Loucy (cell line): ENCODE results near the gene RAB3GAP1.
"Not testable (repeated sequence)": the region's sequence is repeated elsewhere in the genome, so short reads cannot be mapped to it uniquely, and the experiment has no call there.

Source experiments
- H2AFZ ChIP-seq: fragments of 200-600 bp; sonication (generic); 2 replicates; pipeline ENCODE4 v1.6.0; 2016; ENCODE audit warnings: antibody characterized with exemption, mild to moderate bottlenecking, low read length, moderate library complexity
- H3F3A ChIP-seq: fragments of 200-600 bp; 2 replicates; pipeline ENCODE4 v1.6.0; 2016; ENCODE audit warnings: antibody characterized with exemption, low read depth, mild to moderate bottlenecking
- H3K27me3 ChIP-seq: fragments of 200-600 bp; sonication (generic); 2 replicates; pipeline ENCODE4 v1.6.1; 2014; ENCODE audit warnings: low read length, mild to moderate bottlenecking; ENCODE audit not compliant: insufficient read depth, poor library complexity, severe bottlenecking
- H3K36me3 ChIP-seq: fragments of 200-600 bp; sonication (generic); 2 replicates; pipeline ENCODE4 v1.6.1; 2016; ENCODE audit warnings: low read length; ENCODE audit not compliant: insufficient read depth
- H3K4me1 ChIP-seq: fragments of 200-600 bp; sonication (generic); 2 replicates; pipeline ENCODE4 v1.5.1; 2014; ENCODE audit warnings: low read length, mild to moderate bottlenecking; ENCODE audit not compliant: insufficient read depth, poor library complexity, severe bottlenecking
- H3K4me2 ChIP-seq: fragments of 200-600 bp; sonication (generic); 2 replicates; pipeline ENCODE4 v1.6.0; 2014; ENCODE audit warnings: antibody characterized with exemption, low read length, low read depth, mild to moderate bottlenecking; ENCODE audit not compliant: poor library complexity, severe bottlenecking
- H3K4me3 ChIP-seq: fragments of 200-600 bp; sonication (generic); 2 replicates; pipeline ENCODE4 v1.5.1; 2014; ENCODE audit warnings: low read length, mild to moderate bottlenecking, mixed read lengths; ENCODE audit not compliant: poor library complexity, severe bottlenecking
- H3K79me2 ChIP-seq: fragments of 200-600 bp; sonication (generic); 2 replicates; pipeline ENCODE4 v1.6.1; 2014; ENCODE audit warnings: low read length; ENCODE audit not compliant: insufficient read depth
- H3K9ac ChIP-seq: fragments of 200-600 bp; sonication (generic); 2 replicates; pipeline ENCODE4 v1.6.0; 2014; ENCODE audit warnings: mild to moderate bottlenecking, low read depth, low read length, moderate library complexity; ENCODE audit not compliant: poor library complexity, severe bottlenecking
- H3K9me2 ChIP-seq: fragments of 200-600 bp; sonication (generic); replicated peaks from 2 replicates; pipeline ENCODE4 v1.6.1; 2016; ENCODE audit warnings: low read depth, low read length, mixed read lengths
- H3K9me3 ChIP-seq: fragments of 200-600 bp; sonication (generic); 2 replicates; pipeline ENCODE4 v1.6.1; 2014; ENCODE audit warnings: mild to moderate bottlenecking, antibody characterized with exemption, low read length, low read depth; ENCODE audit not compliant: insufficient read depth
- H4K20me1 ChIP-seq: fragments of 200-600 bp; sonication (generic); 2 replicates; pipeline ENCODE4 v1.6.0; 2014; ENCODE audit warnings: antibody characterized with exemption, low read length, mild to moderate bottlenecking; ENCODE audit not compliant: insufficient read depth, poor library complexity, severe bottlenecking
- EZH2phosphoT487 ChIP-seq: fragments of 200-600 bp; IDR thresholded peaks from 2 replicates; pipeline ENCODE4 v1.6.1; 2018; ENCODE audit warnings: antibody characterized with exemption, mild to moderate bottlenecking, moderate library complexity, borderline replicate concordance
- TF ChIP-seq, protein P1 (sequence below): fragments of 200-600 bp; sonication (generic); conservative IDR thresholded peaks from 2 replicates; pipeline ENCODE4 v1.5.1; 2014; ENCODE audit warnings: mild to moderate bottlenecking, antibody characterized with exemption, low read length

Gene RAB3GAP1

GRCh38 chr2:135023886-135024485 is 28.1 kb upstream of the RAB3GAP1 start:
- Histone ChIP-seq H3F3A (no peaks in the 10 kb centered on the region), H4K20me1 (no peaks in the 10 kb centered on the region), H3K4me2 (no peak overlapping the region), H3K27me3 (no peaks in the 10 kb centered on the region), H3K79me2 (no peaks in the 10 kb centered on the region), H3K4me3 (no peak overlapping the region), H2AFZ (no peak overlapping the region), H3K4me1 (no peaks in the 10 kb centered on the region), H3K9ac (no peak overlapping the region), H3K36me3 (no peaks in the 10 kb centered on the region), H3K9me2 (no peaks in the 10 kb centered on the region), H3K9me3 (no peaks in the 10 kb centered on the region)
- TF ChIP-seq, protein P1, sequence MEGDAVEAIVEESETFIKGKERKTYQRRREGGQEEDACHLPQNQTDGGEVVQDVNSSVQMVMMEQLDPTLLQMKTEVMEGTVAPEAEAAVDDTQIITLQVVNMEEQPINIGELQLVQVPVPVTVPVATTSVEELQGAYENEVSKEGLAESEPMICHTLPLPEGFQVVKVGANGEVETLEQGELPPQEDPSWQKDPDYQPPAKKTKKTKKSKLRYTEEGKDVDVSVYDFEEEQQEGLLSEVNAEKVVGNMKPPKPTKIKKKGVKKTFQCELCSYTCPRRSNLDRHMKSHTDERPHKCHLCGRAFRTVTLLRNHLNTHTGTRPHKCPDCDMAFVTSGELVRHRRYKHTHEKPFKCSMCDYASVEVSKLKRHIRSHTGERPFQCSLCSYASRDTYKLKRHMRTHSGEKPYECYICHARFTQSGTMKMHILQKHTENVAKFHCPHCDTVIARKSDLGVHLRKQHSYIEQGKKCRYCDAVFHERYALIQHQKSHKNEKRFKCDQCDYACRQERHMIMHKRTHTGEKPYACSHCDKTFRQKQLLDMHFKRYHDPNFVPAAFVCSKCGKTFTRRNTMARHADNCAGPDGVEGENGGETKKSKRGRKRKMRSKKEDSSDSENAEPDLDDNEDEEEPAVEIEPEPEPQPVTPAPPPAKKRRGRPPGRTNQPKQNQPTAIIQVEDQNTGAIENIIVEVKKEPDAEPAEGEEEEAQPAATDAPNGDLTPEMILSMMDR = no peak
- no peak for TF ChIP-seq EZH2phosphoT487

GRCh38 chr2:135029481-135030134 is 22.5 kb upstream of the RAB3GAP1 start:
- Histone ChIP-seq H3K9ac (no peak overlapping the region), H3K27me3 (no peaks in the 10 kb centered on the region), H3K36me3 (no peaks in the 10 kb centered on the region), H3K4me1 (no peaks in the 10 kb centered on the region), H3K4me2 (no peak overlapping the region), H3K79me2 (no peaks in the 10 kb centered on the region), H3F3A (no peaks in the 10 kb centered on the region), H2AFZ (no peak overlapping the region), H3K9me2 (no peaks in the 10 kb centered on the region), H3K9me3 (no peaks in the 10 kb centered on the region), H3K4me3 (no peak overlapping the region), H4K20me1 (no peaks in the 10 kb centered on the region)
- TF ChIP-seq, protein P1 = no peak
- TF ChIP-seq EZH2phosphoT487 = no peak

DNA sequence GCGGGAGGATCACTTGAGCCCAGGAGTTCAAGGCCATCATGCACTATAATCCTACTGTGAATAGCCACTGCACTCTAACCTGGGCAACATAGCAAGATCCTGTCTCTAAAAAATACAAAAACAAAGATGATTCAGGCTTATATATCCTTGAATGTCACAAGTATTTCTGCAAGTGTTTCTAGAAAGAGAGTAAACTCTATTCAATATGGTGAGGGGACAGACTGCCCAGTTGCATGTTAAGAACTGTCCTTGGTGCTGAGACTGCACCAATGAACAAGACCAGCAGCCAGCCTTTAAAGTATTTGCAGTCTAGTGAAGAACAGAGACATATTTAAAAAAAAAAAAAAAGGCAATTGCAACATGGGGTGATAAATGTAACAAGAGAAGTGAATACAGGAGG is 21.3 kb upstream of the RAB3GAP1 start:
- H3K9ac ChIP-seq = no peak overlapping the region
- no peaks in the 10 kb centered on the region for H3K36me3 ChIP-seq
- H4K20me1 ChIP-seq = no peaks in the 10 kb centered on the region
- no peaks in the 10 kb centered on the region for H3F3A ChIP-seq
- H3K27me3 ChIP-seq = no peaks in the 10 kb centered on the region
- H3K4me2 ChIP-seq = no peak overlapping the region
- H3K79me2 ChIP-seq = no peaks in the 10 kb centered on the region
- H3K4me1 ChIP-seq = no peaks in the 10 kb centered on the region
- no peak overlapping the region for H3K4me3 ChIP-seq
- H3K9me3 ChIP-seq = no peaks in the 10 kb centered on the region
- no peak for TF ChIP-seq EZH2phosphoT487
- TF ChIP-seq, protein P1 = no peak
- no peak overlapping the region for H2AFZ ChIP-seq
- H3K9me2 ChIP-seq = no peaks in the 10 kb centered on the region

- not testable (repeated sequence) for H3K27me3 ChIP-seq, H4K20me1 ChIP-seq, H3K9me3 ChIP-seq, H2AFZ ChIP-seq, H3F3A ChIP-seq, H3K4me2 ChIP-seq, H3K4me1 ChIP-seq, H3K36me3 ChIP-seq, H3K4me3 ChIP-seq, H3K79me2 ChIP-seq, H3K9ac ChIP-seq, H3K9me2 ChIP-seq
Measured at GRCh38 chr2:135033216-135033615, 18.9 kb upstream of the RAB3GAP1 start.
